PC-9 (cell line): ENCODE data around the gene ZNF695.

Source experiments
- EZH2 ChIP-seq: fragments of 200-600 bp; sonication (generic); IDR thresholded peaks from 2 replicates; pipeline ENCODE4 v1.8.0; 2017; ENCODE audit warnings: antibody characterized with exemption, low read depth
- TF ChIP-seq, protein P1 (sequence below): fragments of 200-600 bp; sonication (generic); conservative IDR thresholded peaks from 2 replicates; pipeline ENCODE4 v1.6.1; 2017; ENCODE audit warnings: mixed run types, antibody characterized with exemption, mild to moderate bottlenecking, moderate library complexity

DNA sequence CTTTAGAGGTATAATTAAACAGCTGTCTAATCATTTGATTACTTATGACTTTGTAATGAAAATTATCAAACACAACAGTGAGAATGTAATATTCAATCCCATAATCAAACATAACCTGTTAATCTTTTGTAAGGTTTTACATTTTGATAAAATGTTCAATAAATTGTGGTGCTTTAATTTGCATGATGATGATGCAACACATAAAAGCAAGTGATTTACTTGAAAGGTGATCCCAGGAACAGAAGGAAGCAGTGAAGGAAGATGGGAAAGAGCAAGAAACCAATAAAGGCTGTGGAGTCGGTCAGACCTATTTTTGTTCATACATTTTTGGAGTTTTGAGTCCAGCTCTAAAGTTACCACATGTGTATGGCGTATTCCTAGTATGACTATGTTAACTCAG lies 29.6 kb downstream of the ZNF695 start:
- TF ChIP-seq, protein P1, sequence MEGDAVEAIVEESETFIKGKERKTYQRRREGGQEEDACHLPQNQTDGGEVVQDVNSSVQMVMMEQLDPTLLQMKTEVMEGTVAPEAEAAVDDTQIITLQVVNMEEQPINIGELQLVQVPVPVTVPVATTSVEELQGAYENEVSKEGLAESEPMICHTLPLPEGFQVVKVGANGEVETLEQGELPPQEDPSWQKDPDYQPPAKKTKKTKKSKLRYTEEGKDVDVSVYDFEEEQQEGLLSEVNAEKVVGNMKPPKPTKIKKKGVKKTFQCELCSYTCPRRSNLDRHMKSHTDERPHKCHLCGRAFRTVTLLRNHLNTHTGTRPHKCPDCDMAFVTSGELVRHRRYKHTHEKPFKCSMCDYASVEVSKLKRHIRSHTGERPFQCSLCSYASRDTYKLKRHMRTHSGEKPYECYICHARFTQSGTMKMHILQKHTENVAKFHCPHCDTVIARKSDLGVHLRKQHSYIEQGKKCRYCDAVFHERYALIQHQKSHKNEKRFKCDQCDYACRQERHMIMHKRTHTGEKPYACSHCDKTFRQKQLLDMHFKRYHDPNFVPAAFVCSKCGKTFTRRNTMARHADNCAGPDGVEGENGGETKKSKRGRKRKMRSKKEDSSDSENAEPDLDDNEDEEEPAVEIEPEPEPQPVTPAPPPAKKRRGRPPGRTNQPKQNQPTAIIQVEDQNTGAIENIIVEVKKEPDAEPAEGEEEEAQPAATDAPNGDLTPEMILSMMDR: no peak
- no peak for TF ChIP-seq EZH2
